Peyer's patch (tissue), 4 donors: ENCODE data around the gene USB1. TPM values are rescaled to one million over a fixed set of nuclear protein-coding genes. Genes with fewer than 3 reads are reported as not detected.
A peak's percentile ranks its signal among the peaks of the same experiment; 100 is the strongest.

ENCODE experiments used
- DNase-seq, 3 donors: peaks; one replicate each; pipeline ENCODE4 v3.0.0-alpha.2; 2017 to 2019
- H3K27ac ChIP-seq, 4 donors: fragments of 200-600 bp; sonication (generic); one replicate each; pipeline ENCODE4 v1.5.1; 2016 to 2019
- H3K27me3 ChIP-seq, 2 donors: fragments of 200-600 bp; sonication (generic); one replicate each; pipeline ENCODE4 v1.5.1; 2019
- H3K36me3 ChIP-seq, 3 donors: fragments of 200-600 bp; sonication (generic); one replicate each; pipeline ENCODE4 v1.5.1; 2016 to 2019
- H3K4me1 ChIP-seq, 4 donors: fragments of 200-600 bp; sonication (generic); one replicate each; pipeline ENCODE4 v1.5.1; 2016 to 2019
- H3K4me3 ChIP-seq, 4 donors: fragments of 200-600 bp; sonication (generic); 1 replicate in 3 of 4; 2 replicates in 1 of 4; pipeline ENCODE4 v1.5.1; 2016 to 2019; ENCODE audit warnings: mild to moderate bottlenecking in 1 of 4
- H3K9me3 ChIP-seq, 4 donors: fragments of 200-600 bp; sonication (generic); one replicate each; pipeline ENCODE4 v1.5.1; 2016 to 2019; ENCODE audit warnings: mild to moderate bottlenecking in 1 of 4
- POLR2A ChIP-seq, 2 donors: fragments of 450-650 bp; IDR thresholded peaks; one replicate each; pipeline ENCODE4 v1.5.1; 2017; ENCODE audit warnings: antibody characterized with exemption in 2 of 2, mild to moderate bottlenecking in 2 of 2, moderate library complexity in 2 of 2
- total RNA-seq, 4 donors: library from RNA; depleted of rRNA; stranded (reverse); fragments of >200 nt; gene quantifications; one replicate each; pipeline ENCODE4 v1.1.0, GENCODE V29; 2016
- TF ChIP-seq, protein P1 (sequence below), 6 experiments: fragments of 450-650 bp in 4 of 6; fragments of 200-600 bp in 2 of 6; sonication (generic) in 1 of 6; IDR thresholded peaks; one replicate each; pipeline ENCODE4 v1.5.1; 2017 to 2019; ENCODE audit warnings: antibody characterized with exemption in 6 of 6, mild to moderate bottlenecking in 3 of 6, moderate library complexity in 1 of 6

The USB1 gene
- total RNA-seq, 4 donors from 2014 or later, result 25.6 to 80.0 (median 42.7) TPM

DNA sequence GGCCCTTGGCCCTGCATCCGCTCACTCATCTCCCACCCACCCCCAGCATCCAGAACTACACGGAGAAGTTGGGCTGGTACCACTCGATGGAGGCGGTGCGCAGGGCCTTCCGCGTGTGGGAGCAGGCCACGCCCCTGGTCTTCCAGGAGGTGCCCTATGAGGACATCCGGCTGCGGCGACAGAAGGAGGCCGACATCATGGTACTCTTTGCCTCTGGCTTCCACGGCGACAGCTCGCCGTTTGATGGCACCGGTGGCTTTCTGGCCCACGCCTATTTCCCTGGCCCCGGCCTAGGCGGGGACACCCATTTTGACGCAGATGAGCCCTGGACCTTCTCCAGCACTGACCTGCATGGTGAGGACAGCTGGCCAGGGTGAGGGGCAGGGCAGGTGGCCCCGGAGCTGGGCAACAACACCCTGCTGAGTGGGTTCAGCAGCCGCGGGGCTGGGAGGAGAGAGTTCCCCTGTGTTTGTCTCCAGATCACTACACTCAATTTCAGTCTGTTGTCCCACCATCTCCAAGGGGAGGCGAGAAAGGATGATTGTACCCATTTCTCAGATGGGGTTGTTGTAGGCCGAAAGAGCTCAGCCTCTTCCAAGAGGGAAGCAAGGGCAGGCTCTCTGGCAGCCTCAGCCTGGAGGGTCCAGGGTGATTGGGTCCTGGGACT lies 38.8 kb downstream of the USB1 start:
- TF ChIP-seq, protein P1, sequence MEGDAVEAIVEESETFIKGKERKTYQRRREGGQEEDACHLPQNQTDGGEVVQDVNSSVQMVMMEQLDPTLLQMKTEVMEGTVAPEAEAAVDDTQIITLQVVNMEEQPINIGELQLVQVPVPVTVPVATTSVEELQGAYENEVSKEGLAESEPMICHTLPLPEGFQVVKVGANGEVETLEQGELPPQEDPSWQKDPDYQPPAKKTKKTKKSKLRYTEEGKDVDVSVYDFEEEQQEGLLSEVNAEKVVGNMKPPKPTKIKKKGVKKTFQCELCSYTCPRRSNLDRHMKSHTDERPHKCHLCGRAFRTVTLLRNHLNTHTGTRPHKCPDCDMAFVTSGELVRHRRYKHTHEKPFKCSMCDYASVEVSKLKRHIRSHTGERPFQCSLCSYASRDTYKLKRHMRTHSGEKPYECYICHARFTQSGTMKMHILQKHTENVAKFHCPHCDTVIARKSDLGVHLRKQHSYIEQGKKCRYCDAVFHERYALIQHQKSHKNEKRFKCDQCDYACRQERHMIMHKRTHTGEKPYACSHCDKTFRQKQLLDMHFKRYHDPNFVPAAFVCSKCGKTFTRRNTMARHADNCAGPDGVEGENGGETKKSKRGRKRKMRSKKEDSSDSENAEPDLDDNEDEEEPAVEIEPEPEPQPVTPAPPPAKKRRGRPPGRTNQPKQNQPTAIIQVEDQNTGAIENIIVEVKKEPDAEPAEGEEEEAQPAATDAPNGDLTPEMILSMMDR (IDR thresholded peaks at IDR 0.05), result no peak
- no peak for TF ChIP-seq POLR2A (IDR thresholded peaks at IDR 0.05)
- H3K36me3 ChIP-seq, result peaks cover 0 to 73% (median 0%) of the 10 kb centered on the region in 3 donors
- peak in 1 of 3 donors; percentile 47 for DNase-seq
- no peaks in the 10 kb centered on the region for H3K4me1 ChIP-seq
- no peaks in the 10 kb centered on the region for H3K27me3 ChIP-seq
- no peaks in the 10 kb centered on the region for H3K9me3 ChIP-seq
- no peak overlapping the region for H3K4me3 ChIP-seq
- no peak overlapping the region for H3K27ac ChIP-seq

GRCh38 chr16:58040496-58040846 lies 39.3 kb downstream of the USB1 start:
- Histone ChIP-seq H3K27me3 (no peaks in the 10 kb centered on the region), H3K36me3 (peaks cover 0 to 73% (median 0%) of the 10 kb centered on the region in 3 donors), H3K4me1 (no peaks in the 10 kb centered on the region), H3K9me3 (no peaks in the 10 kb centered on the region), H3K4me3 (no peak overlapping the region), H3K27ac (no peak overlapping the region)
- DNase-seq, result no peak
- TF ChIP-seq, protein P1 (IDR thresholded peaks at IDR 0.05), result no peak
- TF ChIP-seq POLR2A (IDR thresholded peaks at IDR 0.05), result no peak

GRCh38 chr16:58040945-58041627 lies 39.9 kb downstream of the USB1 start:
- Histone ChIP-seq H3K27ac (no peak overlapping the region), H3K4me3 (no peak overlapping the region), H3K27me3 (no peaks in the 10 kb centered on the region), H3K9me3 (no peaks in the 10 kb centered on the region), H3K36me3 (peaks cover 0 to 73% (median 0%) of the 10 kb centered on the region in 3 donors), H3K4me1 (peaks cover 0 to 4% (median 0%) of the 10 kb centered on the region in 4 donors)
- no peak for DNase-seq
- no peak for TF ChIP-seq POLR2A (IDR thresholded peaks at IDR 0.05)
- TF ChIP-seq, protein P1 (IDR thresholded peaks at IDR 0.05), result no peak

DNA sequence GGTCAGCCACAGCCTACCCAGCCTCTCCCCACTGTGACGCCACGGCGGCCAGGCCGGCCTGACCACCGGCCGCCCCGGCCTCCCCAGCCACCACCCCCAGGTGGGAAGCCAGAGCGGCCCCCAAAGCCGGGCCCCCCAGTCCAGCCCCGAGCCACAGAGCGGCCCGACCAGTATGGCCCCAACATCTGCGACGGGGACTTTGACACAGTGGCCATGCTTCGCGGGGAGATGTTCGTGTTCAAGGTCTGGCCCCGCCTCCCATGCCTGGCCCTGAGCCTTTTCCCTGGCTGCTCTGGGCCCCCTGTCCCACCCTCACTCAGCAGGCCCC lies 40.4 kb downstream of the USB1 start:
- TF ChIP-seq, protein P1 (IDR thresholded peaks at IDR 0.05), result no peak
- TF ChIP-seq POLR2A (IDR thresholded peaks at IDR 0.05), result no peak
- no peak for DNase-seq
- H3K36me3 ChIP-seq, result peaks cover 0 to 73% (median 0%) of the 10 kb centered on the region in 3 donors
- no peak overlapping the region for H3K4me3 ChIP-seq
- no peak overlapping the region for H3K27ac ChIP-seq
- peaks cover 0 to 9% (median 0%) of the 10 kb centered on the region in 4 donors for H3K4me1 ChIP-seq
- H3K27me3 ChIP-seq, result no peaks in the 10 kb centered on the region
- H3K9me3 ChIP-seq, result no peaks in the 10 kb centered on the region

- Histone ChIP-seq H3K4me3 (no peak overlapping the region), H3K9me3 (no peaks in the 10 kb centered on the region), H3K4me1 (peaks cover 0 to 15% (median 0%) of the 10 kb centered on the region in 4 donors), H3K27me3 (no peaks in the 10 kb centered on the region), H3K27ac (no peak overlapping the region), H3K36me3 (peaks cover 0 to 73% (median 0%) of the 10 kb centered on the region in 3 donors)
- TF ChIP-seq, protein P1 (IDR thresholded peaks at IDR 0.05), result no peak
- no peak for TF ChIP-seq POLR2A (IDR thresholded peaks at IDR 0.05)
- no peak for DNase-seq
These were observed 41.0 kb downstream of the USB1 start for GRCh38 chr16:58042001-58042885.
